PC-3 (cell line): ENCODE data around the gene C1QTNF12. TPM values are rescaled to one million over a fixed set of nuclear protein-coding genes. Genes with fewer than 3 reads are reported as not detected.

Experiments used
- ATAC-seq: fragments of 200-7000 bp; cut with Tn5 transposase; 2 replicates; pipeline ENCODE4 v1.9.1; 2020; ENCODE audit warnings: mild to moderate bottlenecking, moderate library complexity
- BruUV-seq: library from RNA; stranded (reverse); fragments of 400-500 nt; replicated peaks from 2 replicates; lab custom pipeline; 2021; lab: Mats Ljungman, UMichigan
- CTCF ChIA-PET: fragments of 300-600 bp; sonication (Branson Sonifier 250); formaldehyde crosslinking; loops from one replicate; lab custom pipeline; 2022; ENCODE audit warnings: antibody characterized with exemption; lab: Charles Lee
- POLR2A ChIA-PET: fragments of 300-600 bp; sonication (Branson Sonifier 250); formaldehyde crosslinking; loops from one replicate; lab custom pipeline; 2022; ENCODE audit warnings: antibody characterized with exemption; ENCODE audit not compliant: unreplicated experiment; lab: Charles Lee
- DNase-seq: peaks from one replicate; pipeline ENCODE4 v3.0.0-alpha.2; 2015
- H2AFZ ChIP-seq: fragments of 300-600 bp; sonication (generic); 2 replicates; pipeline ENCODE4 v1.6.0; 2016; ENCODE audit warnings: antibody characterized with exemption, low read length
- H3F3A ChIP-seq: fragments of 300-600 bp; sonication (generic); one replicate; pipeline ENCODE4 v1.6.0; 2017; ENCODE audit warnings: antibody characterized with exemption, low read length, control low read depth, mild to moderate bottlenecking; ENCODE audit not compliant: unreplicated experiment
- H3K27ac ChIP-seq: fragments of 300-600 bp; sonication (generic); 2 replicates; pipeline ENCODE4 v1.5.1; 2016; ENCODE audit warnings: mild to moderate bottlenecking, low read length
- H3K27me3 ChIP-seq: fragments of 300-600 bp; sonication (generic); 2 replicates; pipeline ENCODE4 v1.6.1; 2016; ENCODE audit warnings: low read length, mixed read lengths
- H3K36me3 ChIP-seq: fragments of 300-600 bp; sonication (generic); 2 replicates; pipeline ENCODE4 v1.6.1; 2016; ENCODE audit warnings: low read depth, mixed run types, low read length, mixed read lengths
- H3K4me1 ChIP-seq: fragments of 300-600 bp; sonication (generic); 2 replicates; pipeline ENCODE4 v1.5.1; 2016; ENCODE audit warnings: low read length; ENCODE audit not compliant: insufficient read depth
- H3K4me2 ChIP-seq: fragments of 300-600 bp; sonication (generic); 2 replicates; pipeline ENCODE4 v1.6.0; 2016; ENCODE audit warnings: low read length
- H3K4me3 ChIP-seq: fragments of 300-600 bp; sonication (generic); 2 replicates; pipeline ENCODE4 v1.5.1; 2016; ENCODE audit warnings: mild to moderate bottlenecking, low read length, mixed read lengths
- H3K79me2 ChIP-seq: fragments of 300-600 bp; sonication (generic); 2 replicates; pipeline ENCODE4 v1.6.1; 2017; ENCODE audit warnings: low read length, mixed read lengths
- H3K9ac ChIP-seq: fragments of 300-600 bp; sonication (generic); 2 replicates; pipeline ENCODE4 v1.6.0; 2016; ENCODE audit warnings: mild to moderate bottlenecking, low read length
- H3K9me2 ChIP-seq: fragments of 300-600 bp; sonication (generic); replicated peaks from 2 replicates; pipeline ENCODE4 v1.6.1; 2016; ENCODE audit warnings: mixed run types, low read length, mixed read lengths
- H3K9me3 ChIP-seq: fragments of 300-600 bp; sonication (generic); 2 replicates; pipeline ENCODE4 v1.6.1; 2016; ENCODE audit warnings: low read length, mixed read lengths
- H4K20me1 ChIP-seq: fragments of 300-600 bp; sonication (generic); 2 replicates; pipeline ENCODE4 v1.6.1; 2016; ENCODE audit warnings: low read length, mixed read lengths
- EZH2 ChIP-seq: fragments of 300-600 bp; sonication (generic); IDR thresholded peaks from one replicate; pipeline ENCODE4 v1.6.1; 2017; ENCODE audit warnings: antibody characterized with exemption, mild to moderate bottlenecking, low read length; ENCODE audit not compliant: unreplicated experiment
- EZH2phosphoT487 ChIP-seq: fragments of 300-600 bp; sonication (generic); IDR thresholded peaks from 2 replicates; pipeline ENCODE4 v1.6.1; 2018; ENCODE audit warnings: mild to moderate bottlenecking, antibody characterized with exemption, low read length, borderline replicate concordance
- intact Hi-C: fragments of 100-400 bp; cut with micrococcal nuclease; formaldehyde crosslinking; loops from 2 replicates; pipeline ENCODE4 v1.9.0; 2023
- total RNA-seq: library from RNA; depleted of rRNA; stranded (reverse); fragments of >200 nt; gene quantifications from 2 replicates; pipeline ENCODE4 v1.2.3, GENCODE V29; 2014
- TF ChIP-seq, protein P1 (sequence below): fragments of 300-600 bp; sonication (generic); conservative IDR thresholded peaks from 2 replicates; pipeline ENCODE4 v1.5.1; 2017; ENCODE audit warnings: antibody characterized with exemption, low read depth, mild to moderate bottlenecking, low read length

Gene C1QTNF12
- total RNA-seq, 1 experiment from 2014 or later = 3.9 TPM

DNA sequence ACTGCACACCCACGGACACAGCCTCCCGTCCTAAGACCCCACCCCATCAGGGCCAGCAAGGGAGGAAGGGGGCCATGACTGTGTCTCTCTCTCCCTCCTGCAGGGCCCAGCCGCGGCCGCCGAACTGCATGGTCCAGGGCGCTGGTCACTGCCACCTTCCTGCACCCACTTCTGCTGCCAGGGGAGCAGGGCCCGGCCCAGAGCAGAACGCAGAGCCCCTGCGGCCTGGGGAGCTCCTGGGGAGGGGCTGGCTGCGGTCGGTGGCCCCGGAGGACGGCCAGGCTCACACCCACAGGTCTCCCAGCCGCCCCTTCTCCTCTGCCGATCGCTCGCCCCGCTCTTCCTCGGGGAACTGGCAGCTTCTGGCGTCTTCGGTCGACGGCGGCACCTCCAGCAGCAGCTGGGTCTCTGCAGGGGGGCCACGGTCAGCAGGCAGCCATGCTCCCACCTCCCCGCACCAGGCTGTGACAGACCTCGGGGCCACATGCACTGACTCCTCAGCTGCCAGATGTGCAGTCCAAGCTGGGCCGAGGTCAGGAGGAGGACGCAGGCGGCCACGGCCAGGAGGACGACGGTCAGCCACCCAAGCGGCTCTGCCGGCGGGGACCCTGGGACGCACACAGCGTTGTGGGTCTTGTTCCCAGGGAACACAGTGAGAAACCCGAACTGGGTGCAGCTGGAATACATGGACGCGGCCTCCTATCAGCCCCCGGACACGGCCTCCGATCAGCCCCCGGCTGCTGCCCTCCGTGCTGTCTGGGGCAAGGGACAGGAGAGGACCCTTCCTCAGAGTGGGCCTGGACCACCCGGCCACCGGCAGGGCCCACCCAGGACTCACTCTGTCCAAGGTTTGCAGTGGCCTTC, 42.7 kb downstream of the C1QTNF12 start:
- Histone ChIP-seq H3K27me3 (no peaks in the 10 kb centered on the region), H2AFZ (no peak overlapping the region), H3K9me3 (no peaks in the 10 kb centered on the region), H3K4me2 (no peak overlapping the region), H3K4me1 (peaks cover 25% of the 10 kb centered on the region), H4K20me1 (no peaks in the 10 kb centered on the region), H3K27ac (no peak overlapping the region), H3K79me2 (peaks cover 12% of the 10 kb centered on the region), H3F3A (no peaks in the 10 kb centered on the region), H3K4me3 (no peak overlapping the region), H3K36me3 (no peaks in the 10 kb centered on the region), H3K9me2 (no peaks in the 10 kb centered on the region), H3K9ac (no peak overlapping the region)
- CTCF ChIA-PET = no interaction called here
- intact Hi-C loops = no loop called here
- POLR2A ChIA-PET = no interaction called here
- no peak for DNase-seq
- no TSS peak for BruUV-seq
- TF ChIP-seq, protein P1, sequence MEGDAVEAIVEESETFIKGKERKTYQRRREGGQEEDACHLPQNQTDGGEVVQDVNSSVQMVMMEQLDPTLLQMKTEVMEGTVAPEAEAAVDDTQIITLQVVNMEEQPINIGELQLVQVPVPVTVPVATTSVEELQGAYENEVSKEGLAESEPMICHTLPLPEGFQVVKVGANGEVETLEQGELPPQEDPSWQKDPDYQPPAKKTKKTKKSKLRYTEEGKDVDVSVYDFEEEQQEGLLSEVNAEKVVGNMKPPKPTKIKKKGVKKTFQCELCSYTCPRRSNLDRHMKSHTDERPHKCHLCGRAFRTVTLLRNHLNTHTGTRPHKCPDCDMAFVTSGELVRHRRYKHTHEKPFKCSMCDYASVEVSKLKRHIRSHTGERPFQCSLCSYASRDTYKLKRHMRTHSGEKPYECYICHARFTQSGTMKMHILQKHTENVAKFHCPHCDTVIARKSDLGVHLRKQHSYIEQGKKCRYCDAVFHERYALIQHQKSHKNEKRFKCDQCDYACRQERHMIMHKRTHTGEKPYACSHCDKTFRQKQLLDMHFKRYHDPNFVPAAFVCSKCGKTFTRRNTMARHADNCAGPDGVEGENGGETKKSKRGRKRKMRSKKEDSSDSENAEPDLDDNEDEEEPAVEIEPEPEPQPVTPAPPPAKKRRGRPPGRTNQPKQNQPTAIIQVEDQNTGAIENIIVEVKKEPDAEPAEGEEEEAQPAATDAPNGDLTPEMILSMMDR = no peak
- ATAC-seq = no peak

GRCh38 chr1:1202831-1203560, 43.5 kb downstream of the C1QTNF12 start:
- H3K9me2 ChIP-seq = no peaks in the 10 kb centered on the region
- ChIA-PET POLR2A (no interaction called here), CTCF (no interaction called here)
- no peaks in the 10 kb centered on the region for H3K9me3 ChIP-seq
- ATAC-seq (no peak), DNase-seq (no peak)
- H3K27me3 ChIP-seq = no peaks in the 10 kb centered on the region
- no peaks in the 10 kb centered on the region for H3F3A ChIP-seq
- intact Hi-C loops = no loop called here
- H3K9ac ChIP-seq = no peak overlapping the region
- H3K4me3 ChIP-seq = no peak overlapping the region
- H2AFZ ChIP-seq = no peak overlapping the region
- no peaks in the 10 kb centered on the region for H3K36me3 ChIP-seq
- peaks cover 19% of the 10 kb centered on the region for H3K4me1 ChIP-seq
- H3K4me2 ChIP-seq = no peak overlapping the region
- peaks cover 12% of the 10 kb centered on the region for H3K79me2 ChIP-seq
- TF ChIP-seq EZH2 = no peak
- TF ChIP-seq, protein P1 = no peak
- TF ChIP-seq EZH2phosphoT487 = no peak
- H3K27ac ChIP-seq = no peak overlapping the region
- H4K20me1 ChIP-seq = no peaks in the 10 kb centered on the region
- BruUV-seq = no TSS peak
